GM12878 (cell line): ENCODE results near the gene RPS3. TPM values are rescaled to one million over a fixed set of nuclear protein-coding genes. Genes with fewer than 3 reads are reported as not detected.

ENCODE experiments used
- ATAC-seq: fragments of 200-7000 bp; cut with Tn5 transposase; 3 replicates; pipeline ENCODE4 v1.9.1; 2020; ENCODE audit warnings: mild to moderate bottlenecking, moderate library complexity
- BruUV-seq: library from RNA; stranded (reverse); fragments of 400-500 nt; replicated peaks from 2 replicates; lab custom pipeline; 2021; lab: Mats Ljungman, UMichigan
- CTCF ChIA-PET: fragments of 300-600 bp; sonication (Branson Sonifier 250); formaldehyde crosslinking; extraction: SDS; loops from one replicate; lab custom pipeline; 2021; ENCODE audit warnings: inconsistent platforms; lab: Yijun Ruan, JAX
- POLR2A ChIA-PET: fragments of 350-600 bp; formaldehyde crosslinking; extraction: SDS; loops from one replicate; lab custom pipeline; 2021; ENCODE audit warnings: inconsistent platforms; lab: Charles Lee
- RAD21 ChIA-PET: fragments of 300-600 bp; sonication (Branson Sonifier 250); formaldehyde crosslinking; loops from one replicate; lab custom pipeline; 2023; ENCODE audit warnings: antibody characterized with exemption; ENCODE audit not compliant: unreplicated experiment; lab: Charles Lee
- SMC1A ChIA-PET: fragments of 300-600 bp; sonication (Branson Sonifier 250); formaldehyde crosslinking; loops from one replicate; lab custom pipeline; 2023; ENCODE audit not compliant: unreplicated experiment, uncharacterized antibody; lab: Charles Lee
- DNase-seq: peaks from one replicate; pipeline ENCODE4 v3.0.0-alpha.2; 2011; ENCODE audit warnings: low read depth, low spot score
- FAIRE-seq: peaks from 3 replicates; lab custom pipeline; 2011; peaks lifted over from hg19 to GRCh38; lab: Jason Lieb, UNC
- H2AFZ ChIP-seq: 2 replicates; pipeline ENCODE4 v1.6.0; 2011; ENCODE audit warnings: low read depth, low read length, control low read depth; ENCODE audit not compliant: control insufficient read depth
- H3K27ac ChIP-seq: 2 replicates; pipeline ENCODE4 v1.5.1; 2011; ENCODE audit warnings: control low read depth; ENCODE audit not compliant: control insufficient read depth, insufficient read depth
- H3K27me3 ChIP-seq, 2 experiments: replicated peaks in 1 of 2; 2 replicates each; pipeline versions ENCODE4 v1.6.0 to v1.6.1; 2011; ENCODE audit warnings: low read length in 1 of 2; ENCODE audit not compliant: control insufficient read depth in 2 of 2, insufficient read depth in 2 of 2
- H3K36me3 ChIP-seq, 2 experiments: 2 replicates each; pipeline ENCODE4 v1.5.1; 2011; ENCODE audit warnings: low read length in 1 of 2; ENCODE audit not compliant: control insufficient read depth in 2 of 2, insufficient read depth in 2 of 2
- H3K4me1 ChIP-seq: 2 replicates; pipeline ENCODE4 v1.6.1; 2011; ENCODE audit warnings: mild to moderate bottlenecking, low read length, moderate library complexity, mixed read lengths; ENCODE audit not compliant: control insufficient read depth, insufficient read depth
- H3K4me2 ChIP-seq: 2 replicates; pipeline ENCODE4 v1.6.0; 2011; ENCODE audit warnings: control low read depth; ENCODE audit not compliant: control insufficient read depth, insufficient read depth
- H3K4me3 ChIP-seq: fragments of 200-600 bp; sonication (generic); 2 replicates; pipeline ENCODE4 v1.5.1; 2016
- H3K79me2 ChIP-seq: 2 replicates; pipeline ENCODE4 v1.6.0; 2011; ENCODE audit warnings: low read length; ENCODE audit not compliant: control insufficient read depth, insufficient read depth
- H3K9ac ChIP-seq: 2 replicates; pipeline ENCODE4 v1.8.0; 2011; ENCODE audit warnings: low read length, control low read depth, mixed read lengths; ENCODE audit not compliant: control insufficient read depth, insufficient read depth
- H3K9me3 ChIP-seq: replicated peaks from 3 replicates; pipeline ENCODE4 v1.5.1; 2011; ENCODE audit warnings: mild to moderate bottlenecking, low read length; ENCODE audit not compliant: control insufficient read depth, insufficient read depth
- H4K20me1 ChIP-seq: 2 replicates; pipeline ENCODE4 v1.6.0; 2011; ENCODE audit not compliant: control insufficient read depth, insufficient read depth
- ASH2L ChIP-seq: fragments of 300-600, 200-600 bp; sonication (generic); IDR thresholded peaks from 2 replicates; pipeline ENCODE4 v1.6.1; 2017; ENCODE audit warnings: low read depth, mild to moderate bottlenecking, borderline replicate concordance
- BCL11A ChIP-seq: IDR thresholded peaks from 2 replicates; pipeline ENCODE4 v1.6.1; 2011; ENCODE audit warnings: low read depth, low read length
- EGR1 ChIP-seq, 2 experiments: IDR thresholded peaks; 1 replicate in 1 of 2; 2 replicates in 1 of 2; pipeline ENCODE4 v1.6.1; 2011 to 2012; ENCODE audit warnings: low read depth in 2 of 2, low read length in 2 of 2, borderline replicate concordance in 1 of 2, mild to moderate bottlenecking in 1 of 2, moderate library complexity in 1 of 2
- EP300 ChIP-seq, 2 experiments: fragments of 150-350 bp in 1 of 2; IDR thresholded peaks; 2 replicates each; pipeline ENCODE4 v1.6.1; 2011 to 2012; ENCODE audit warnings: low read depth in 2 of 2, low read length in 2 of 2, borderline replicate concordance in 1 of 2, improper control_type of control experiment in 1 of 2, inconsistent platforms in 1 of 2; ENCODE audit not compliant: control insufficient read depth in 1 of 2
- MEF2A ChIP-seq: IDR thresholded peaks from 2 replicates; pipeline ENCODE4 v1.6.1; 2011; ENCODE audit warnings: low read depth, mild to moderate bottlenecking, low read length, moderate library complexity; ENCODE audit not compliant: insufficient read depth
- SMAD1 ChIP-seq: fragments of 450-650 bp; IDR thresholded peaks from 2 replicates; pipeline ENCODE4 v1.6.1; 2018; ENCODE audit warnings: mild to moderate bottlenecking, low read depth; ENCODE audit not compliant: partially characterized antibody
- SMAD5 ChIP-seq: IDR thresholded peaks from 2 replicates; pipeline ENCODE4 v1.6.1; 2016; ENCODE audit warnings: antibody characterized with exemption, low read depth
- TCF3 ChIP-seq: IDR thresholded peaks from 2 replicates; pipeline ENCODE4 v1.6.1; 2012; ENCODE audit warnings: low read depth, mild to moderate bottlenecking, low read length, borderline replicate concordance; ENCODE audit not compliant: insufficient read depth
- YY1 ChIP-seq: IDR thresholded peaks from 2 replicates; pipeline ENCODE4 v1.6.1; 2011; ENCODE audit warnings: low read depth, mild to moderate bottlenecking, low read length
- ZBTB11 ChIP-seq: fragments of 450-650 bp; formaldehyde crosslinking; IDR thresholded peaks from 2 replicates; pipeline ENCODE4 v1.5.0; 2022; ENCODE audit warnings: mild to moderate bottlenecking, missing genetic modification characterization
- ZNF592 ChIP-seq: fragments of 450-650 bp; IDR thresholded peaks from 2 replicates; pipeline ENCODE4 v1.6.1; 2017; ENCODE audit warnings: mild to moderate bottlenecking, moderate library complexity
- ZSCAN29 ChIP-seq: fragments of 450-650 bp; IDR thresholded peaks from 2 replicates; pipeline ENCODE4 v1.6.1; 2017; ENCODE audit warnings: mild to moderate bottlenecking, moderate library complexity
- WGBS: methylation state at CpG from one replicate; pipeline ENCODE4 v1.1.6; 2016; ENCODE audit warnings: low lambda C conversion rate; ENCODE audit not compliant: insufficient replicate concordance, insufficient coverage; ENCODE audit errors: missing lambda C conversion rate; 5-methylcytosine and 5-hydroxymethylcytosine counted together
- in situ Hi-C: fragments of 300-500 bp; cut with MboI; formaldehyde crosslinking; loops from 9 replicates; pipeline ENCODE4 v1.14.3; 2018; ENCODE audit warnings: mixed read lengths
- intact Hi-C: fragments of 100-400 bp; cut with micrococcal nuclease; formaldehyde crosslinking; loops from one replicate; pipeline ENCODE4 v1.14.2; 2022; ENCODE audit not compliant: unreplicated experiment
- polyA plus RNA-seq, 11 experiments: library from polyadenylated mRNA; depleted of rRNA in 4 of 11; unstranded in 6 of 11; stranded (reverse) in 5 of 11; fragments of >200 nt; fragmentation: Nextera tagmentation in 4 of 11; fragmentation: Illumina TruSeq in 1 of 11; extraction: Ambion mirVana in 4 of 11; extraction: Trizol in 1 of 11; gene quantifications; 1 replicate in 1 of 11; 2 replicates in 10 of 11; pipeline versions ENCODE4 v1.2.1 to v1.2.3, GENCODE V29; 2011 to 2016; ENCODE audit warnings: inconsistent platforms in 2 of 11, missing spikeins in 2 of 11, low read depth in 1 of 11
- total RNA-seq, 4 experiments: library from RNA; depleted of rRNA in 3 of 4; stranded (reverse); fragments of >200 nt in 3 of 4; fragmentation: Illumina TruSeq in 1 of 4; extraction: Trizol in 1 of 4; gene quantifications; 2 replicates each; pipeline versions ENCODE4 v1.2.1 to v1.2.3, GENCODE V29; 2013 to 2021

The RPS3 gene
- total and polyA plus RNA-seq, 10 of the 15 experiments (the other 5 are each of a cell fraction or from before 2014, with no cell fraction given), result 2,127 to 9,556 (median 4,327) TPM

GRCh38 chr11:75434051-75434450 lies 34.7 kb downstream of the RPS3 start:
- ATAC-seq, result no peak
- ChIA-PET SMC1A (no interaction called here), RAD21 (interaction anchor here (1.2 kb wide), 1 partner anchor 154 kb away, joined by 3 read pairs; no protein-coding TSS in a partner anchor), CTCF (interaction anchor here (0.8 to 1.6 kb wide), 3 partner anchors 11 to 98 kb away, joined by 3 to 5 read pairs (median 3); no protein-coding TSS in a partner anchor), POLR2A (no interaction called here)
- intact Hi-C loops, result no loop called here
- BruUV-seq, result no TSS peak
- in situ Hi-C loops, result no loop called here
- Histone ChIP-seq H3K27me3 (peaks cover 4 to 14% of the 10 kb centered on the region in 2 experiments), H3K9ac (no peak overlapping the region), H3K4me1 (no peaks in the 10 kb centered on the region), H2AFZ (no peak overlapping the region), H3K36me3 (no peaks in the 10 kb centered on the region), H3K9me3 (peaks cover 2% of the 10 kb centered on the region; the same call in 1 of the 3 replicates), H3K4me2 (no peak overlapping the region), H3K4me3 (no peak overlapping the region), H3K79me2 (no peaks in the 10 kb centered on the region), H3K27ac (no peak overlapping the region), H4K20me1 (no peaks in the 10 kb centered on the region; the same call in 1 of the 2 replicates)
- DNase-seq, result no peak
- no peak for FAIRE-seq
- 58% methylated on average over 4 of the region's 4 CpGs for WGBS
- TF ChIP-seq EGR1 (IDR thresholded peaks at IDR 0.05; ENCODE audit: borderline replicate concordance in 1 of 2, low read depth in 2 of 2, low read length in 2 of 2) (no peak), SMAD5 (no peak), EP300 (IDR thresholded peaks at IDR 0.05; ENCODE audit: borderline replicate concordance in 1 of 2, control insufficient read depth in 1 of 2, low read depth in 2 of 2, low read length in 2 of 2) (no peak), MEF2A (no peak), ASH2L (no peak), TCF3 (no peak), BCL11A (no peak), ZBTB11 (CRISPR knock-in tag) (no peak), ZSCAN29 (no peak), SMAD1 (no peak), ZNF592 (no peak), YY1 (no peak)
